Liver (tissue), 9 donors: ENCODE data around the gene CYP11A1. TPM values are rescaled to one million over a fixed set of nuclear protein-coding genes. Genes with fewer than 3 reads are reported as not detected.

Experiments used
- DNase-seq: peaks from one replicate; pipeline ENCODE4 v3.0.0-alpha.2; 2017; ENCODE audit warnings: low spot score
- H3K27ac ChIP-seq, 2 donors: one replicate each; pipeline ENCODE4 v1.7.0; 2013; ENCODE audit warnings: inconsistent platforms in 2 of 2, low read length in 2 of 2, control low read depth in 1 of 2, low read depth in 1 of 2, mild to moderate bottlenecking in 1 of 2
- H3K27me3 ChIP-seq, 4 donors: one replicate each; pipeline versions ENCODE4 v1.6.1 to v1.7.0; 2013; ENCODE audit warnings: low read length in 3 of 4, inconsistent platforms in 1 of 4, mild to moderate bottlenecking in 1 of 4, moderate library complexity in 1 of 4; ENCODE audit not compliant: control insufficient read depth in 4 of 4, insufficient read depth in 4 of 4
- H3K36me3 ChIP-seq, 4 donors: one replicate each; pipeline versions ENCODE4 v1.6.1 to v1.7.0; 2013; ENCODE audit warnings: low read length in 3 of 4, mild to moderate bottlenecking in 3 of 4, low read depth in 1 of 4, moderate library complexity in 1 of 4; ENCODE audit not compliant: control insufficient read depth in 4 of 4, insufficient read depth in 3 of 4
- H3K4me1 ChIP-seq, 4 donors: one replicate each; pipeline versions ENCODE4 v1.6.1 to v1.7.0; 2013; ENCODE audit warnings: low read length in 3 of 4, mild to moderate bottlenecking in 3 of 4, moderate library complexity in 1 of 4; ENCODE audit not compliant: control insufficient read depth in 4 of 4, insufficient read depth in 4 of 4
- H3K4me3 ChIP-seq, 3 donors: one replicate each; pipeline versions ENCODE4 v1.6.1 to v1.7.0; 2013; ENCODE audit warnings: low read length in 3 of 3, control low read depth in 1 of 3, low read depth in 1 of 3, mild to moderate bottlenecking in 1 of 3
- H3K9ac ChIP-seq, 2 donors: one replicate each; pipeline ENCODE4 v1.7.0; 2013; ENCODE audit warnings: low read length in 2 of 2, mild to moderate bottlenecking in 2 of 2, moderate library complexity in 2 of 2, control low read depth in 1 of 2, low read depth in 1 of 2
- H3K9me3 ChIP-seq, 4 donors: one replicate each; pipeline versions ENCODE4 v1.6.1 to v1.7.0; 2013; ENCODE audit warnings: low read length in 3 of 4; ENCODE audit not compliant: control insufficient read depth in 4 of 4
- ATF3 ChIP-seq: IDR thresholded peaks from 2 replicates; pipeline ENCODE4 v1.6.1; 2016; ENCODE audit warnings: antibody characterized with exemption
- CTCF ChIP-seq: fragments of 150-350 bp; IDR thresholded peaks from 2 replicates; pipeline ENCODE4 v1.5.1; 2017; ENCODE audit warnings: improper control_type of control experiment, low read depth, low read length; ENCODE audit not compliant: missing input control
- EGR1 ChIP-seq, 2 donors: IDR thresholded peaks; 2 replicates each; pipeline ENCODE4 v1.6.1; 2016 to 2018; ENCODE audit warnings: antibody characterized with exemption in 2 of 2, low read depth in 2 of 2
- FOXA2 ChIP-seq: IDR thresholded peaks from 2 replicates; pipeline ENCODE4 v1.6.1; 2016; ENCODE audit warnings: antibody characterized with exemption
- GABPA ChIP-seq, 2 donors: IDR thresholded peaks in 1 of 2; conservative IDR thresholded peaks in 1 of 2; 2 replicates each; pipeline ENCODE4 v1.6.1; 2016; ENCODE audit warnings: antibody characterized with exemption in 2 of 2, mild to moderate bottlenecking in 1 of 2, moderate library complexity in 1 of 2
- HNF4A ChIP-seq, 2 donors: conservative IDR thresholded peaks; 2 replicates each; pipeline ENCODE4 v1.6.1; 2016; ENCODE audit warnings: antibody characterized with exemption in 2 of 2, mild to moderate bottlenecking in 2 of 2
- HNF4G ChIP-seq: IDR thresholded peaks from 2 replicates; pipeline ENCODE4 v1.6.1; 2016; ENCODE audit warnings: antibody characterized with exemption
- JUND ChIP-seq, 2 donors: IDR thresholded peaks; 2 replicates each; pipeline ENCODE4 v1.6.1; 2016; ENCODE audit warnings: antibody characterized with exemption in 2 of 2
- MAX ChIP-seq: IDR thresholded peaks from 2 replicates; pipeline ENCODE4 v1.6.1; 2016; ENCODE audit warnings: antibody characterized with exemption
- NR2F2 ChIP-seq: IDR thresholded peaks from 2 replicates; pipeline ENCODE4 v1.6.1; 2016; ENCODE audit warnings: antibody characterized with exemption
- RAD21 ChIP-seq, 2 donors: IDR thresholded peaks; 2 replicates each; pipeline ENCODE4 v1.6.1; 2016; ENCODE audit warnings: antibody characterized with exemption in 2 of 2, mild to moderate bottlenecking in 2 of 2
- REST ChIP-seq: IDR thresholded peaks from 2 replicates; pipeline ENCODE4 v1.6.1; 2016; ENCODE audit warnings: antibody characterized with exemption, mild to moderate bottlenecking
- RXRA ChIP-seq, 2 donors: IDR thresholded peaks; 2 replicates each; pipeline ENCODE4 v1.6.1; 2017 to 2018; ENCODE audit warnings: antibody characterized with exemption in 2 of 2, mild to moderate bottlenecking in 1 of 2
- SP1 ChIP-seq: IDR thresholded peaks from 2 replicates; pipeline ENCODE4 v1.6.1; 2018; ENCODE audit warnings: antibody characterized with exemption, mild to moderate bottlenecking
- YY1 ChIP-seq: IDR thresholded peaks from 2 replicates; pipeline ENCODE4 v1.6.1; 2016; ENCODE audit warnings: antibody characterized with exemption, mild to moderate bottlenecking
- ZBTB33 ChIP-seq: IDR thresholded peaks from 2 replicates; pipeline ENCODE4 v1.6.1; 2016; ENCODE audit warnings: antibody characterized with exemption
- WGBS: extraction: QIAGEN DNeasy Blood & Tissue Kit; methylation state at CpG from one replicate; pipeline ENCODE4 v1.1.7; 2013; 5-methylcytosine and 5-hydroxymethylcytosine counted together
- polyA plus RNA-seq, 2 donors: library from polyadenylated mRNA; stranded (reverse) in 1 of 2; unstranded in 1 of 2; fragments of 200-250 nt in 1 of 2; fragments of >200 nt in 1 of 2; fragmentation: Nextera tagmentation in 1 of 2; extraction: Ambion mirVana in 1 of 2; gene quantifications; one replicate each; pipeline versions ENCODE4 v1.2.1 to v1.2.3, GENCODE V29; 2013 to 2015
- total RNA-seq, 2 donors: library from RNA; depleted of rRNA; stranded (reverse); fragments of >200 nt; gene quantifications; one replicate each; pipeline ENCODE4 v1.2.3, GENCODE V29; 2014
- donor health status: healthy.
- donor health status: healthy.
- donor health status: healthy.
- donor health status: healthy.
- donor health status: healthy.

The CYP11A1 gene
- total and polyA plus RNA-seq, 4 donors: 0.47 to 2.3 (median 1.9) TPM

- TF ChIP-seq GABPA (IDR thresholded peaks at IDR 0.05 in 1 of 2, conservative IDR thresholded peaks at IDR 0.05 in 1 of 2) (no peak), RAD21 (IDR thresholded peaks at IDR 0.05) (no peak), CTCF (no peak), FOXA2 (no peak), REST (no peak), YY1 (no peak), HNF4G (no peak), NR2F2 (no peak), MAX (no peak), HNF4A (conservative IDR thresholded peaks at IDR 0.05) (no peak), SP1 (no peak), ATF3 (no peak), EGR1 (IDR thresholded peaks at IDR 0.05; ENCODE audit: low read depth in 2 of 2) (no peak), JUND (IDR thresholded peaks at IDR 0.05) (no peak), ZBTB33 (no peak), RXRA (IDR thresholded peaks at IDR 0.05) (no peak)
- 93% methylated on average over 3 of the region's 3 CpGs for WGBS
- Histone ChIP-seq H3K27me3 (no peaks in the 10 kb centered on the region), H3K9ac (no peak overlapping the region), H3K27ac (no peak overlapping the region), H3K36me3 (no peaks in the 10 kb centered on the region), H3K4me3 (no peak overlapping the region), H3K9me3 (no peaks in the 10 kb centered on the region), H3K4me1 (peaks cover 0 to 3% (median 0%) of the 10 kb centered on the region in 4 donors)
- DNase-seq: no peak
Observed at GRCh38 chr15:74399100-74399499, 31.7 kb upstream of the CYP11A1 start.

GRCh38 chr15:74398183-74398582 lies 30.7 kb upstream of the CYP11A1 start:
- TF ChIP-seq GABPA (IDR thresholded peaks at IDR 0.05 in 1 of 2, conservative IDR thresholded peaks at IDR 0.05 in 1 of 2) (no peak), ZBTB33 (no peak)
- Histone ChIP-seq H3K9me3 (no peaks in the 10 kb centered on the region), H3K27ac (no peak overlapping the region), H3K4me1 (no peaks in the 10 kb centered on the region), H3K4me3 (no peak overlapping the region), H3K27me3 (no peaks in the 10 kb centered on the region), H3K36me3 (no peaks in the 10 kb centered on the region), H3K9ac (no peak overlapping the region)
- WGBS: 94% methylated on average over 5 of the region's 5 CpGs
- no peak for DNase-seq
